HCT116 (cell line): Measurements from ENCODE around the gene NOL3. TPM values are rescaled to one million over a fixed set of nuclear protein-coding genes. Genes with fewer than 3 reads are reported as not detected.

Experiments used
- ATAC-seq: fragments of 200-7000 bp; cut with Tn5 transposase; 2 replicates; pipeline ENCODE4 v1.9.1; 2020; ENCODE audit warnings: mild to moderate bottlenecking, moderate library complexity
- BruUV-seq: library from RNA; stranded (reverse); fragments of 400-500 nt; replicated peaks from 2 replicates; lab custom pipeline; 2021; lab: Mats Ljungman, UMichigan
- CTCF ChIA-PET: fragments of 300-600 bp; sonication (Branson Sonifier 250); formaldehyde crosslinking; loops from one replicate; lab custom pipeline; 2021; ENCODE audit warnings: antibody characterized with exemption; lab: Charles Lee
- POLR2A ChIA-PET: fragments of 300-600, 350-600 bp; sonication (Branson Sonifier 250); formaldehyde crosslinking; loops from one replicate; lab custom pipeline; 2021; ENCODE audit warnings: antibody characterized with exemption; lab: Charles Lee
- RAD21 ChIA-PET, 2 experiments: fragments of 300-600 bp; sonication (Branson Sonifier 250); formaldehyde crosslinking; loops; one replicate each; lab custom pipeline; 2023; ENCODE audit warnings: low total read pairs in 2 of 2; ENCODE audit not compliant: uncharacterized antibody in 2 of 2, unreplicated experiment in 2 of 2, low non-redundant PET in 1 of 2; lab: Charles Lee
- DNase-seq: peaks from one replicate; pipeline ENCODE4 v3.0.0-alpha.2; 2010; ENCODE audit warnings: low read depth, low spot score
- H2AFZ ChIP-seq: fragments of 200-600 bp; shearing (Covaris generic), sonication (generic); 2 replicates; pipeline ENCODE4 v1.6.1; 2017; ENCODE audit warnings: low read depth, mixed run types, mixed read lengths, antibody characterized with exemption, low read length; ENCODE audit not compliant: poor library complexity, severe bottlenecking
- H3K27ac ChIP-seq: 2 replicates; pipeline ENCODE4 v1.5.1; 2012; ENCODE audit warnings: low read depth, low read length
- H3K27me3 ChIP-seq: fragments of 200-600 bp; sonication (generic); 2 replicates; pipeline ENCODE4 v1.6.1; 2016; ENCODE audit warnings: mixed run types, low read length, mixed read lengths; ENCODE audit not compliant: insufficient read depth
- H3K36me3 ChIP-seq, 2 experiments: fragments of 200-500 bp in 1 of 2; fragments of 200-600 bp in 1 of 2; sonication (Bioruptor generic) in 1 of 2; sonication (generic) in 1 of 2; 2 replicates each; pipeline versions ENCODE4 v1.5.1 to v1.6.1; 2014 to 2016; ENCODE audit warnings: low read length in 2 of 2, inconsistent platforms in 1 of 2, mixed read lengths in 1 of 2, mixed run types in 1 of 2; ENCODE audit not compliant: insufficient read depth in 2 of 2, control insufficient read depth in 1 of 2
- H3K4me1 ChIP-seq, 2 experiments: fragments of 200-600 bp in 1 of 2; sonication (generic) in 1 of 2; 2 replicates each; pipeline versions ENCODE4 v1.5.1 to v1.6.1; 2012 to 2017; ENCODE audit warnings: low read length in 2 of 2, inconsistent platforms in 1 of 2, mild to moderate bottlenecking in 1 of 2, mixed read lengths in 1 of 2, mixed run types in 1 of 2, moderate library complexity in 1 of 2; ENCODE audit not compliant: insufficient read depth in 2 of 2, control insufficient read depth in 1 of 2
- H3K4me2 ChIP-seq: fragments of 200-600 bp; sonication (generic); 2 replicates; pipeline ENCODE4 v1.6.1; 2017; ENCODE audit warnings: mixed run types, low read length, mixed read lengths
- H3K4me3 ChIP-seq, 2 experiments: fragments of 200-600 bp in 1 of 2; sonication (generic) in 1 of 2; replicated peaks in 1 of 2; 2 replicates each; pipeline ENCODE4 v1.5.1; 2011 to 2016; ENCODE audit warnings: low read length in 2 of 2, control low read depth in 1 of 2, low read depth in 1 of 2, mild to moderate bottlenecking in 1 of 2, mixed read lengths in 1 of 2, mixed run types in 1 of 2
- H3K79me2 ChIP-seq: fragments of 200-600 bp; sonication (generic); 2 replicates; pipeline ENCODE4 v1.6.1; 2017; ENCODE audit warnings: mild to moderate bottlenecking, mixed run types, low read length, moderate library complexity, mixed read lengths; ENCODE audit not compliant: insufficient read depth
- H3K9ac ChIP-seq: fragments of 200-600 bp; sonication (generic); 2 replicates; pipeline ENCODE4 v1.6.1; 2016; ENCODE audit warnings: low read length, mixed read lengths
- H3K9me2 ChIP-seq: fragments of 200-600 bp; sonication (generic), shearing (Covaris generic); 2 replicates; pipeline ENCODE4 v1.6.1; 2017; ENCODE audit warnings: mixed run types, mild to moderate bottlenecking, moderate library complexity; ENCODE audit not compliant: insufficient read depth
- H3K9me3 ChIP-seq, 2 experiments: fragments of 200-500 bp in 1 of 2; fragments of 200-600 bp in 1 of 2; sonication (Bioruptor generic) in 1 of 2; sonication (generic) in 1 of 2; 2 replicates each; pipeline ENCODE4 v1.6.1; 2014 to 2017; ENCODE audit warnings: low read length in 2 of 2, mixed read lengths in 2 of 2, inconsistent platforms in 1 of 2, low read depth in 1 of 2, mild to moderate bottlenecking in 1 of 2, mixed run types in 1 of 2, moderate library complexity in 1 of 2; ENCODE audit not compliant: control insufficient read depth in 1 of 2, insufficient read depth in 1 of 2
- H4K20me1 ChIP-seq: fragments of 200-600 bp; sonication (generic), shearing (Covaris generic); 2 replicates; pipeline ENCODE4 v1.6.1; 2017; ENCODE audit warnings: mixed run types, mild to moderate bottlenecking, moderate library complexity; ENCODE audit not compliant: insufficient read depth
- CBX3 ChIP-seq: IDR thresholded peaks from 2 replicates; pipeline ENCODE4 v1.6.1; 2012; ENCODE audit warnings: low read depth
- EGR1 ChIP-seq: IDR thresholded peaks from 2 replicates; pipeline ENCODE4 v1.6.1; 2012; ENCODE audit warnings: low read depth
- EZH2 ChIP-seq: fragments of 200-600 bp; sonication (generic); IDR thresholded peaks from 2 replicates; pipeline ENCODE4 v1.6.1; 2017; ENCODE audit warnings: antibody characterized with exemption, mixed run types
- JUND ChIP-seq: IDR thresholded peaks from 2 replicates; pipeline ENCODE4 v1.6.1; 2012
- POLR2A ChIP-seq: IDR thresholded peaks from 2 replicates; pipeline ENCODE4 v1.7.0; 2011; ENCODE audit warnings: borderline replicate concordance; ENCODE audit not compliant: insufficient read depth, insufficient read length; ENCODE audit errors: extremely low read depth
- RAD21 ChIP-seq: IDR thresholded peaks from 2 replicates; pipeline ENCODE4 v1.6.1; 2012; ENCODE audit warnings: low read depth, mild to moderate bottlenecking
- SIN3A ChIP-seq: IDR thresholded peaks from 2 replicates; pipeline ENCODE4 v1.6.1; 2012; ENCODE audit warnings: low read depth
- SP1 ChIP-seq: IDR thresholded peaks from 2 replicates; pipeline ENCODE4 v1.6.1; 2012; ENCODE audit warnings: low read depth
- YY1 ChIP-seq: IDR thresholded peaks from 2 replicates; pipeline ENCODE4 v1.6.1; 2011; ENCODE audit warnings: low read length, low read depth, moderate library complexity, mild to moderate bottlenecking; ENCODE audit not compliant: insufficient replicate concordance; ENCODE audit errors: extremely low read depth
- ZNF274 ChIP-seq: fragments of 200-500 bp; sonication (Bioruptor generic); IDR thresholded peaks from 2 replicates; pipeline ENCODE4 v1.6.1; 2014; ENCODE audit warnings: mild to moderate bottlenecking, low read depth, low read length, inconsistent platforms
- intact Hi-C: fragments of 100-400 bp; cut with micrococcal nuclease; formaldehyde crosslinking; loops from 2 replicates; pipeline ENCODE4 v1.10.0; 2022
- total RNA-seq: library from RNA; stranded (reverse); gene quantifications from one replicate; pipeline ENCODE4 v1.2.1, GENCODE V29; 2021; ENCODE audit not compliant: unreplicated experiment
- TF ChIP-seq, protein P1 (sequence below), 3 experiments: fragments of 200-600 bp in 1 of 3; sonication (generic) in 1 of 3; IDR thresholded peaks in 2 of 3; conservative IDR thresholded peaks in 1 of 3; 2 replicates each; pipeline ENCODE4 v1.5.1; 2012 to 2017; ENCODE audit warnings: low read depth in 2 of 3, low read length in 2 of 3, antibody characterized with exemption in 1 of 3, borderline replicate concordance in 1 of 3, control low read depth in 1 of 3, mild to moderate bottlenecking in 1 of 3, mixed read lengths in 1 of 3, mixed run types in 1 of 3, moderate library complexity in 1 of 3; ENCODE audit not compliant: insufficient read depth in 1 of 3
- TF ChIP-seq, protein P2 (sequence below): IDR thresholded peaks from 2 replicates; pipeline ENCODE4 v1.6.1; 2012

NOL3 gene
- total RNA-seq, 1 experiment from 2014 or later, result 54.0 TPM

DNA sequence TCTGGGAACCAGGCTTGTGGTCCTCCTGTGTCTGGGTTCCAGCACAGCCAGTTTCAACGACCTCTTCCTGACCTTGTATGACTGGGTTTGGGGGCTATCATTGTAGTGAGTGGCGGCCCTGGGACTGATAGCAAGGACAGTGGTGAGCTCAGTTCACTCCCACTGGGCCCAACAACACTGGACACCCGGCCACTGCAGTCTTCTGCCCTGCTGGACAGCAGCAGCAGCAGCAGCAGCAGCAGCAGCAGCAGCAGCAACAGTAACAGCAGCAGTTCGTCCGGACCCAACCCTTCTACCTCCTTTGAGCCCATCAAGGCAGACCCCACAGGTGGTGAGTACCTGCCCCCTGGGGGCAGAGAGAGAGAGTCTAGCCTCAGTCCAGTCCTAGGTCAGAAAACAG lies 25.3 kb downstream of the NOL3 start:
- peaks cover 24 to 40% of the 10 kb centered on the region in 2 experiments; a peak in 3 of 4 replicates for H3K36me3 ChIP-seq
- intact Hi-C loops, result no loop called here
- DNase-seq, result no peak
- H3K9me3 ChIP-seq, result no peaks in the 10 kb centered on the region
- H3K9me2 ChIP-seq, result no peaks in the 10 kb centered on the region
- H2AFZ ChIP-seq, result no peak overlapping the region
- ChIA-PET RAD21 (no interaction called here), CTCF (no interaction called here), POLR2A (interaction anchor here (0.8 kb wide), 1 partner anchor 235 kb away, joined by 3 read pairs; the partner anchor contains the start of gene CES3)
- no peak overlapping the region for H3K9ac ChIP-seq
- ATAC-seq, result no peak
- no TSS peak for BruUV-seq
- peak overlapping the region; percentile 21; the same call in 1 of the 2 replicates for H3K27ac ChIP-seq
- TF ChIP-seq, protein P1, sequence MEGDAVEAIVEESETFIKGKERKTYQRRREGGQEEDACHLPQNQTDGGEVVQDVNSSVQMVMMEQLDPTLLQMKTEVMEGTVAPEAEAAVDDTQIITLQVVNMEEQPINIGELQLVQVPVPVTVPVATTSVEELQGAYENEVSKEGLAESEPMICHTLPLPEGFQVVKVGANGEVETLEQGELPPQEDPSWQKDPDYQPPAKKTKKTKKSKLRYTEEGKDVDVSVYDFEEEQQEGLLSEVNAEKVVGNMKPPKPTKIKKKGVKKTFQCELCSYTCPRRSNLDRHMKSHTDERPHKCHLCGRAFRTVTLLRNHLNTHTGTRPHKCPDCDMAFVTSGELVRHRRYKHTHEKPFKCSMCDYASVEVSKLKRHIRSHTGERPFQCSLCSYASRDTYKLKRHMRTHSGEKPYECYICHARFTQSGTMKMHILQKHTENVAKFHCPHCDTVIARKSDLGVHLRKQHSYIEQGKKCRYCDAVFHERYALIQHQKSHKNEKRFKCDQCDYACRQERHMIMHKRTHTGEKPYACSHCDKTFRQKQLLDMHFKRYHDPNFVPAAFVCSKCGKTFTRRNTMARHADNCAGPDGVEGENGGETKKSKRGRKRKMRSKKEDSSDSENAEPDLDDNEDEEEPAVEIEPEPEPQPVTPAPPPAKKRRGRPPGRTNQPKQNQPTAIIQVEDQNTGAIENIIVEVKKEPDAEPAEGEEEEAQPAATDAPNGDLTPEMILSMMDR (IDR thresholded peaks at IDR 0.05 in 2 of 3, conservative IDR thresholded peaks at IDR 0.05 in 1 of 3; ENCODE audit: borderline replicate concordance in 1 of 3, insufficient read depth in 1 of 3, low read depth in 2 of 3, low read length in 2 of 3), result no peak
- no peak for TF ChIP-seq ZNF274
- no peak for TF ChIP-seq POLR2A
- TF ChIP-seq YY1, result no peak
- no peak for TF ChIP-seq SIN3A
- no peak for TF ChIP-seq EGR1
- TF ChIP-seq RAD21, result no peak
- TF ChIP-seq JUND, result no peak
- TF ChIP-seq, protein P2, sequence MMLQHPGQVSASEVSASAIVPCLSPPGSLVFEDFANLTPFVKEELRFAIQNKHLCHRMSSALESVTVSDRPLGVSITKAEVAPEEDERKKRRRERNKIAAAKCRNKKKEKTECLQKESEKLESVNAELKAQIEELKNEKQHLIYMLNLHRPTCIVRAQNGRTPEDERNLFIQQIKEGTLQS, result no peak
- no peak for TF ChIP-seq EZH2
- no peak for TF ChIP-seq CBX3
- no peak for TF ChIP-seq SP1
- no peak overlapping the region for H3K4me2 ChIP-seq
- peaks cover 60% of the 10 kb centered on the region for H3K79me2 ChIP-seq
- H3K4me3 ChIP-seq, result no peak overlapping the region
- H3K4me1 ChIP-seq, result peaks cover 26 to 52% of the 10 kb centered on the region in 2 experiments
- H4K20me1 ChIP-seq, result no peaks in the 10 kb centered on the region; the same call in 1 of the 2 replicates
- H3K27me3 ChIP-seq, result no peaks in the 10 kb centered on the region
